Astrocyte (in vitro differentiated cells and primary cell): ENCODE results near the gene ZNF77.

Source experiments
- EZH2 ChIP-seq: IDR thresholded peaks from 2 replicates; pipeline ENCODE4 v1.6.1; 2012; ENCODE audit warnings: mild to moderate bottlenecking, low read length, inconsistent platforms; ENCODE audit not compliant: insufficient read depth
- TF ChIP-seq, protein P1 (sequence below): IDR thresholded peaks from 2 replicates; pipeline ENCODE4 v1.5.1; 2011; ENCODE audit warnings: low read depth, mild to moderate bottlenecking, inconsistent platforms, low read length, moderate library complexity; ENCODE audit not compliant: insufficient read depth

DNA sequence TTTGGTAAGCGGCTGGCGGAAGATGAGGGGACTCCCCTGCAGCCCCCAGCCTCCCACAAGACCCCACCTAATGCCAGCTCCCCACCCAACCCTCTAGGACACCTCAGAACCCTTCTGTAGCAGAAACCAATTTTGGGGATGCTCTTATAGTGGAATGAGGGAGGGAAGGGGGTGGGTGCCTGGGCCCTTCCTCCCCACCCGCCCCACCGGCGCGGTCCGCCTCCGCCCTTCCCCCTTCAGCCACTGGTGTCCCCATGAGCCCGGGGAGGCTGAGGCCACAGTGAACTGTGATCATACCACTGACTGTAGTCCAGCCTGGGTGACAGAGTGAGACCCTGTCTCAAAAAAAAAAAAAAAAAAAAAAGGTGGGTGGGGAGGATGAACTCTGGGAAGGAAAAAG lies 48.8 kb upstream of the ZNF77 start:
- TF ChIP-seq, protein P1, sequence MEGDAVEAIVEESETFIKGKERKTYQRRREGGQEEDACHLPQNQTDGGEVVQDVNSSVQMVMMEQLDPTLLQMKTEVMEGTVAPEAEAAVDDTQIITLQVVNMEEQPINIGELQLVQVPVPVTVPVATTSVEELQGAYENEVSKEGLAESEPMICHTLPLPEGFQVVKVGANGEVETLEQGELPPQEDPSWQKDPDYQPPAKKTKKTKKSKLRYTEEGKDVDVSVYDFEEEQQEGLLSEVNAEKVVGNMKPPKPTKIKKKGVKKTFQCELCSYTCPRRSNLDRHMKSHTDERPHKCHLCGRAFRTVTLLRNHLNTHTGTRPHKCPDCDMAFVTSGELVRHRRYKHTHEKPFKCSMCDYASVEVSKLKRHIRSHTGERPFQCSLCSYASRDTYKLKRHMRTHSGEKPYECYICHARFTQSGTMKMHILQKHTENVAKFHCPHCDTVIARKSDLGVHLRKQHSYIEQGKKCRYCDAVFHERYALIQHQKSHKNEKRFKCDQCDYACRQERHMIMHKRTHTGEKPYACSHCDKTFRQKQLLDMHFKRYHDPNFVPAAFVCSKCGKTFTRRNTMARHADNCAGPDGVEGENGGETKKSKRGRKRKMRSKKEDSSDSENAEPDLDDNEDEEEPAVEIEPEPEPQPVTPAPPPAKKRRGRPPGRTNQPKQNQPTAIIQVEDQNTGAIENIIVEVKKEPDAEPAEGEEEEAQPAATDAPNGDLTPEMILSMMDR: no peak
- TF ChIP-seq EZH2: no peak
